SW 1271 (cell line): Measurements from ENCODE around the gene VSIR.

Experiments
- DNase-seq, 2 experiments: peaks; one replicate each; lab custom pipeline; 2025; lab: John Stamatoyannopoulos, UW

VSIR gene

GRCh38 chr10:71727738-71728737, 45.3 kb downstream of the VSIR start:
- no peak for DNase-seq

- no peak for DNase-seq
Observed at GRCh38 chr10:71727105-71727737, 46.1 kb downstream of the VSIR start.

DNA sequence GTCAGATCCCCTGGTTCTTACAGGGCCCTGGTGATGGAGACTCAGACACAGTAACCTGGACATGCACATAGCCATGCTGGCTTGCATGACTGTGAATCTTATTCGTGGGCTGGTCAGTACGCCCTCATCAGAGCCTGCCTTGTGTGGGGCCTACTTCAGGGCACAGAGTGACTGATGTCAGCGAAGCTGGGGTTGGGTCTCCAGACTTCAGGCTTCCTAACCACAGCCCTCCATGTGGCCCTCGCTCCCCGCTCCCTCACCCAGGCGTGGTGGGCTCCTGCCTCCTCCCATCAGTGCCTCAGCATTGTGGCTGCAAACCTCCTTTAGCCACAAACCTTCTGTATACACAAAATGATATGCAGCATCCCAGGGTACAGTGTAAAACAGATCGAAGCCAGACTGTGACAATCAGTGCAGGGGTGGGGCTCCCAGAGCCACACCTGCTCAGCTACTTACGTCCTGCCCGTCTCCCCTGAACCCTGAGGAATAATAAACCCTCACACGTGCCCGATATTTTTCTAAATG, 46.7 kb downstream of the VSIR start:
- DNase-seq: no peak

- DNase-seq: no peak
Observed at GRCh38 chr10:71725998-71726579, 47.2 kb downstream of the VSIR start.

GRCh38 chr10:71725249-71725648, 48.1 kb downstream of the VSIR start:
- no peak for DNase-seq

DNA sequence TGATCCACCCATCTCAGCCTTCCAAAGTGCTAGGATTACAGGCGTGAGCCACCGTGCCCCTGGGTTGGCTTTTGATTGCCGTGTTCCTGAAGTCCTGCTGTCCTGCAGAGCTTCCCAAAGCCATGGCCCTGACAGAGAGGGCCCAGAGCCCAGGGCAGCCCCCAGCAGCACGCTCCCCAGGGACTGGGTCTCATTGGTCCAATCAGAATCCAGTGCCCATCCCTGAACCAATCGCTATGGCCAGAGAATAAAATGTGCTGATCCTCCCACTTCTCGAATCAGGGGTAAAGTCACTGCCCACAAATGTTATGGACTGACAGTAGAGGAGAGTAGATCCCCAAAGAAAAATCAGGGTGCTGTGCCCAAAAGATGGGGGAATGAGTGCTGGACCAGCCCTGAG, 48.8 kb downstream of the VSIR start:
- DNase-seq: no peak

DNA sequence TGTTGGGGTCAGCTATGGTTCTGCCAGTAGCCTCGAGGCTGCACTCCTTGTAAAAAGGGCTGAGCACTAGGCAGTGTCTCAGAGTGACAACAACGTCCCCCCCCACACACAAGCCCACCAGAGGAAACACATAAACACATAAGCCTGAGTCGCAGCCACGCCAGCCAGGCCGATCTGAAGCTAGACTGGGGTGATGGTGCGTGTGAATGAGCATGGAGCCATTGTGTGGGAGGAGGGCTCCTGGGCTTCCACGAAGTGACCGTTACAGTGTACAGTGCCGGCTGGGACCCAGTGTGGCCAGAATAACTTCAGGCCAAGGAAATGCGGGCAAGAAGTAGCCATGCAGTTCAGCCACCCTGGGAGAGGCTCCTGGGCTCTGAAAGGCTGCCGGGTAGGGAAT, 50.0 kb downstream of the VSIR start:
- no peak for DNase-seq

GRCh38 chr10:71722849-71723248, 50.5 kb downstream of the VSIR start:
- no peak for DNase-seq

DNA sequence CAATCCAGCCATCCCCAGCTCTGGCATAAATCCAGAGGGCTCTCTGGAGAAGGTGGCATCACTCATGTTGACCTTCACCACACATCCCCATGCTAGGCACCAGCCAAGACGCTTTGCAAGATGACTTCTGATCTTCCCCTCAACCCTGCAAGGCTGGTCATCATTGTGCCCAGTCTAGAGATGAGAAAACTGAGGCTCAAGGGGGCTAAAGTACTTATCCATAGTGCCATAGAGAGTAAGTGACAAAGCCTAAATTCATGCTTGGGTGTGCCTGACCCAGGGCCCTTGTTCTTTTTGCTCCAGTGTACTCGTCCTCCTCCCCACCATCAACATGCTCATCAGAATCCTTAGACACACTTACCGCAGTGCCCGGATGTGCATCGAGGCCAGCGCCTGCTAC, 52.0 kb downstream of the VSIR start:
- no peak for DNase-seq

- DNase-seq: no peak
Observed at GRCh38 chr10:71720288-71720687, 53.0 kb downstream of the VSIR start.

DNA sequence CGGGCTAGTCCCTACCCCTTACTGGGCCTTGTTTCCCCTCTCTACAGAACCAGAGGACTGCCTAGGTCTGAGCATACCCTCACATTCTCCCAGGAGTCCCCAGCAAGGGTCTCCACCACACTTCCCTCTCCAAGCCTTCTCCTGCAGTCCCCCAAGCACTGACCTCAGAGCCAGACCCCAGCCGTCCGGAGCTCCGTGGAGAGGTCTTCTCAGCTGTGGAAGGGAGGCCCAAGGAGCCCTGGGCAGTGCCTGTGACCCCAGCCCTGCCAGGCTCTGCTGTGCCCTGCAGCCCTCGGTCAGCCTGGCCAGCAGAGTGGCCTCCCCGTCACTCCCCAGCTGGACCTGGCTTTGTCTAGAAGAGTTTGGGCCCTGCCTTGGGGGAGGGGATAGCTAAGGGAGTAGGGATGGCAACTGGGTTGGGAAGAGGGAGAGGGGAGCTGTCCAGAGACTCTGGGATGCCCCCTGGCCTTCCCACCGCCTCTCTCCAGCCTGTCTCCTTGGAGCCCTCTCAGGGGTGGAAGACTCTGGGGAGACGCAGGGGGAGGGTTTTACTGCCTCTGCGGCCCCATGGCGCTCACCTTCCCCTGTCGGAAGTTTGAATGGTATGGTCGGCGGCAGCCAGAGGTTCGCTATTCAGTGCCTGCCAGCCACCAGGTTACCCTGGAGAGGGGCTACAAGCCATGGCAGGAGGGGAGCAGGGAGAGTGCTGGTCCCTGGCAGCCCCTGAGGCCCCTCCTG, 53.7 kb downstream of the VSIR start, which contains the start of gene C10orf105:
TSS of gene C10orf105 (minus strand) at position 315 of the 738 bp plus-strand sequence. CDS start 3,441 bp downstream, outside the sequence.
- DNase-seq: no peak

DNA sequence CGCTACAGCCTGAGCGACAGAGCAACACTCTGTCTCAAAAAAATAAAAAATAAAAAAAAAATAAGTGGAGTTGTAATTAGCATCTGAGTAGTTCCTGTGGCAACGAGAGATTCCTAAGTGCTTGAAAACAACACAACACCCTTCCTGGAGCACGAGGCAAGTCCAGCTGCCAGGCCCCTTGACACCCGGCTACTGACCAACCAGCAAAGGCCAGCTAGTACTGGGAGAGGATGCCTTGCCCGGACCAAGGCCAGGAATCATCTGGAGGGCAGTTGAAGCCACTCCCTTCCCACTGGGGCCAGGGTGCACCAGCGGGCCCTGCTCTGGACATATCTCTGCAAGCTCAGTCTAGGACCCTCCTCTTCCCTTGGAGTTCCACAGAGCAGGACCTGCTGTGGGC, 54.3 kb downstream of the VSIR start:
- no peak for DNase-seq

GRCh38 chr10:71718165-71718698, 55.1 kb downstream of the VSIR start:
- DNase-seq: no peak

GRCh38 chr10:71717551-71717951, 55.8 kb downstream of the VSIR start:
- no peak for DNase-seq

DNA sequence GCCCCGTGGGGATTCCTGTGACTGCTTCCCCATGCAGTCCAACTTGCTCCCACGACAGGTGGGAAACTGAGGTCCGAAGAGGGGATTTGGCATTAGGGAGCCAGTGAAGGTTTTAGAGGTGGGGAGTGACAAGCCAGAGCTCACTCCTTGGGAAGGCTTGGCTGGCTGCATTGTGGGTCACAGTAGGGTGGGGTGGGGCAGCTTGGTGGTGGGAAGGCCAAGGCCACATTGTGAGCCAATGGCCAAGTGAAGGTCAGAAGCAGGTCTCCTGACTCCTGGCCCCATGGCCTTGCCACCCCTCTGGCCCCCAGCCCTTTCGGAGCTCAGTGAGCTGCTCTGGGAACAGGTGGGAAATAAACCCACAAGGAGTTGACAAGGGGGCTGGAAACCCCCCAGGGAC, 56.3 kb downstream of the VSIR start:
- no peak for DNase-seq

GRCh38 chr10:71716426-71716825, 56.9 kb downstream of the VSIR start:
- no peak for DNase-seq

DNA sequence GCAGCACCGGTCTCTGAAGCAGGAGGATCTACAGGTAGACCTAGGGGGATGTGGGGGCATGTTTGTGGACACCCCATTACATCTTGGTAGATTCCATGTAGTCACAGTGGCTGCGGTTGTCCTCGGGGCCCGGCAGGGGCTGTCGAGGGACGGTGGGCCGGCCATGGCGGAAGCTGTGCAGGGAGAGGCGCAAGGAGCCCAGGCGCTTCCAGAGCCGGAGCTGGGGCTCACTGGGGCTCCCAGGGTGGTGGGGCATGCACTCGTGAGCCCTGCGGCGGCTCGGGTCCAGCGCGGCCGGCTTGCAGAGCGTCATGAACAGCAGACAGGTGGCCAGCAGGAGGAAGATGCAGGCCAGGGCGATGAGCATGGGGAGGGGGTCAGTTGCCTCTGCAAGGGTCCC, 57.5 kb downstream of the VSIR start:
- DNase-seq: no peak

- no peak for DNase-seq
Observed at GRCh38 chr10:71715026-71715425, 58.3 kb downstream of the VSIR start.

DNA sequence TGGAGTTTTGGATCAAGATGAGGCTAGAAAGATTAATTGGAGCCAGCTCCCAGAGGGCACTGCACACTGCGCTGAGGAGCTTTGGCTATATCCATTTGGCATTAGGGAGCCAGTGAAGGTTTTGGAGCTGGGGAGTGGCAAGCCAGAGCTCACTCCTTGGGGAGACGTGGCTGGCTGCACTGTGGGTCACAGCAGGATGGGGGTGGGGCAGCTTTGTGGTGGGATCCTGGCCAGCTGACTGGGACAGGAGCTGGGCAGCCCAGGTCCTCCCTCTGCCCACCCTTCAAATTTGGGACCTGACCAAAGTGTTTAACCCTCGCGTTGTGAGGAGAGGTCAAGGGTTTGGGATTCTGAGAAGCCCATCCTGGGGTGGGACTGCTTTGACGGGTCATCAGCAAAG, 58.7 kb downstream of the VSIR start:
- DNase-seq: no peak

- no peak for DNase-seq
Observed at GRCh38 chr10:71714031-71714410, 59.3 kb downstream of the VSIR start.

GRCh38 chr10:71713135-71714030, 59.9 kb downstream of the VSIR start:
- no peak for DNase-seq
